Sigmoid colon (tissue), 7 donors: ENCODE measurements around the gene SFMBT2. TPM values are rescaled to one million over a fixed set of nuclear protein-coding genes. Genes with fewer than 3 reads are reported as not detected.
"Not testable (repeated sequence)": the region's sequence is repeated elsewhere in the genome, so short reads cannot be mapped to it uniquely, and the experiment has no call there.

Experiments
- DNase-seq: peaks from one replicate; pipeline ENCODE4 v3.0.0-alpha.2; 2019
- H3K27ac ChIP-seq, 4 donors: fragments of 200-600 bp; sonication (generic); one replicate each; pipeline ENCODE4 v1.5.1; 2016 to 2019; ENCODE audit warnings: mild to moderate bottlenecking in 1 of 4
- H3K27me3 ChIP-seq, 3 donors: fragments of 200-600 bp; sonication (generic); one replicate each; pipeline ENCODE4 v1.5.1; 2019; ENCODE audit warnings: mild to moderate bottlenecking in 1 of 3
- H3K36me3 ChIP-seq, 4 donors: fragments of 200-600 bp; sonication (generic); one replicate each; pipeline ENCODE4 v1.5.1; 2016 to 2019
- H3K4me1 ChIP-seq, 4 donors: fragments of 200-600 bp; sonication (generic); one replicate each; pipeline ENCODE4 v1.5.1; 2017 to 2019
- H3K4me3 ChIP-seq, 4 donors: fragments of 200-600 bp; sonication (generic); one replicate each; pipeline ENCODE4 v1.5.1; 2017 to 2019; ENCODE audit warnings: mild to moderate bottlenecking in 2 of 4, moderate library complexity in 1 of 4
- H3K9me3 ChIP-seq, 4 donors: fragments of 200-600 bp in 3 of 4; sonication (generic) in 3 of 4; one replicate each; pipeline versions ENCODE4 v1.5.1 to v1.6.1; 2013 to 2019
- CTCF ChIP-seq, 4 experiments: fragments of 450-650 bp in 3 of 4; fragments of 200-600 bp in 1 of 4; IDR thresholded peaks; one replicate each; pipeline ENCODE4 v1.5.1; 2016 to 2019; ENCODE audit warnings: antibody characterized with exemption in 4 of 4, mild to moderate bottlenecking in 3 of 4, moderate library complexity in 2 of 4
- EP300 ChIP-seq, 4 donors: sonication (generic); formaldehyde crosslinking; IDR thresholded peaks; one replicate each; pipeline ENCODE4 v1.6.1; 2017; ENCODE audit warnings: antibody characterized with exemption in 4 of 4
- POLR2A ChIP-seq, 2 donors: fragments of 450-650 bp; IDR thresholded peaks; one replicate each; pipeline ENCODE4 v1.6.1; 2016; ENCODE audit warnings: antibody characterized with exemption in 2 of 2, mild to moderate bottlenecking in 2 of 2, moderate library complexity in 2 of 2
- POLR2AphosphoS5 ChIP-seq, 4 donors: sonication (generic); formaldehyde crosslinking; IDR thresholded peaks; one replicate each; pipeline ENCODE4 v1.6.1; 2017; ENCODE audit warnings: antibody characterized with exemption in 4 of 4
- WGBS, 2 donors: extraction: QIAGEN DNeasy Blood & Tissue Kit; methylation state at CpG; one replicate each; pipeline ENCODE4 v1.1.7; 2013; 5-methylcytosine and 5-hydroxymethylcytosine counted together
- intact Hi-C: fragments of 100-400 bp; cut with DNase I; formaldehyde crosslinking; loops from one replicate; pipeline ENCODE4 v1.15.1; 2023
- polyA plus RNA-seq, 3 donors: library from polyadenylated mRNA; stranded (reverse); fragments of 200-250 nt; gene quantifications; one replicate each; pipeline ENCODE4 v1.2.3, GENCODE V29; 2013
- total RNA-seq, 4 donors: library from RNA; depleted of rRNA; stranded (reverse); fragments of >200 nt; gene quantifications; one replicate each; pipeline ENCODE4 v1.1.0, GENCODE V29; 2016
- donor health status: healthy with polysubstance abuse.
- donor health status: Bipolar disorder and iron deficiency.
- donor health status: healthy.

The SFMBT2 gene
- total and polyA plus RNA-seq, 7 donors: 0.60 to 6.4 (median 4.2) TPM

- H3K9me3 ChIP-seq: no peaks in the 10 kb centered on the region
- no peaks in the 10 kb centered on the region for H3K4me1 ChIP-seq
- H3K27me3 ChIP-seq: no peaks in the 10 kb centered on the region
- DNase-seq: no peak
- no peak overlapping the region for H3K4me3 ChIP-seq
- TF ChIP-seq POLR2AphosphoS5 (IDR thresholded peaks at IDR 0.05): no peak
- no peaks in the 10 kb centered on the region for H3K36me3 ChIP-seq
- WGBS, 2 donors: 58 to 61% methylated on average over 4 of the region's 4 CpGs
- H3K27ac ChIP-seq: no peak overlapping the region
- intact Hi-C loops: no loop called here
These were observed 225.5 kb downstream of the SFMBT2 start for GRCh38 chr10:7185367-7185690.

- intact Hi-C loops: no loop called here
- TF ChIP-seq POLR2AphosphoS5 (IDR thresholded peaks at IDR 0.05) (no peak), EP300 (IDR thresholded peaks at IDR 0.05) (no peak), POLR2A (IDR thresholded peaks at IDR 0.05) (no peak), CTCF (IDR thresholded peaks at IDR 0.05) (no peak)
- Histone ChIP-seq H3K36me3 (no peaks in the 10 kb centered on the region), H3K27ac (no peak overlapping the region), H3K27me3 (no peaks in the 10 kb centered on the region), H3K4me1 (no peaks in the 10 kb centered on the region), H3K4me3 (no peak overlapping the region), H3K9me3 (no peaks in the 10 kb centered on the region)
- 69 to 70% methylated on average over 14 of the region's 14 CpGs for WGBS, 2 donors
- no peak for DNase-seq
These were observed 226.0 kb downstream of the SFMBT2 start for GRCh38 chr10:7184660-7185366.

GRCh38 chr10:7184116-7184515, 226.7 kb downstream of the SFMBT2 start:
- H3K9me3 ChIP-seq, H3K36me3 ChIP-seq, H3K4me1 ChIP-seq, DNase-seq, H3K27ac ChIP-seq, H3K27me3 ChIP-seq, intact Hi-C loops, H3K4me3 ChIP-seq: not testable (repeated sequence)
- 62 to 83% methylated on average over 2 of the region's 2 CpGs for WGBS, 2 donors

GRCh38 chr10:7182327-7182726, 228.5 kb downstream of the SFMBT2 start:
- intact Hi-C loops, H3K9me3 ChIP-seq, H3K36me3 ChIP-seq, H3K4me1 ChIP-seq, H3K27me3 ChIP-seq, H3K27ac ChIP-seq, H3K4me3 ChIP-seq, DNase-seq: not testable (repeated sequence)
- 89 to 91% methylated on average over 1 of the region's 1 CpG for WGBS, 2 donors

- Histone ChIP-seq H3K4me3 (no peak overlapping the region), H3K4me1 (no peaks in the 10 kb centered on the region), H3K36me3 (no peaks in the 10 kb centered on the region), H3K27me3 (no peaks in the 10 kb centered on the region), H3K9me3 (no peaks in the 10 kb centered on the region), H3K27ac (no peak overlapping the region)
- WGBS, 2 donors: 72 to 92% methylated on average over 2 of the region's 2 CpGs
- intact Hi-C loops: no loop called here
- DNase-seq: no peak
- TF ChIP-seq POLR2A (IDR thresholded peaks at IDR 0.05) (no peak), POLR2AphosphoS5 (IDR thresholded peaks at IDR 0.05) (no peak), CTCF (IDR thresholded peaks at IDR 0.05) (no peak), EP300 (IDR thresholded peaks at IDR 0.05) (no peak)
These were observed 229.4 kb downstream of the SFMBT2 start for GRCh38 chr10:7181420-7181819.

- no peak overlapping the region for H3K27ac ChIP-seq
- DNase-seq: no peak
- peaks cover 0 to 2% (median 0%) of the 10 kb centered on the region in 4 donors for H3K9me3 ChIP-seq
- H3K4me1 ChIP-seq: no peaks in the 10 kb centered on the region
- TF ChIP-seq POLR2AphosphoS5 (IDR thresholded peaks at IDR 0.05) (no peak), POLR2A (IDR thresholded peaks at IDR 0.05) (no peak), EP300 (IDR thresholded peaks at IDR 0.05) (no peak), CTCF (IDR thresholded peaks at IDR 0.05) (no peak)
- 86 to 88% methylated on average over 12 of the region's 12 CpGs for WGBS, 2 donors
- peaks cover 0 to 2% (median 0%) of the 10 kb centered on the region in 3 donors for H3K27me3 ChIP-seq
- intact Hi-C loops: no loop called here
- no peak overlapping the region for H3K4me3 ChIP-seq
- H3K36me3 ChIP-seq: peaks cover 0 to 5% (median 0%) of the 10 kb centered on the region in 4 donors
These were observed 231.3 kb downstream of the SFMBT2 start for GRCh38 chr10:7179536-7179935.
